H1 (cell line): ENCODE results near the gene TLCD5. TPM values are rescaled to one million over a fixed set of nuclear protein-coding genes. Genes with fewer than 3 reads are reported as not detected.

Experiments
- CTCF ChIA-PET: fragments of 300-600 bp; sonication (Branson Sonifier 250); formaldehyde crosslinking; loops from one replicate; lab custom pipeline; 2021; ENCODE audit not compliant: partially characterized antibody; lab: Charles Lee
- POLR2A ChIA-PET: fragments of 300-600 bp; sonication (Branson Sonifier 250); formaldehyde crosslinking; loops from one replicate; lab custom pipeline; 2021; ENCODE audit warnings: inconsistent platforms; ENCODE audit not compliant: partially characterized antibody; lab: Charles Lee
- DNase-seq, 2 experiments: peaks; one replicate each; pipeline versions ENCODE4 v3.0.0 to v3.0.0-alpha.2; 2010 to 2022; ENCODE audit warnings: low spot score in 2 of 2, low read depth in 1 of 2, mixed read lengths in 1 of 2
- FAIRE-seq: peaks from 2 replicates; lab custom pipeline; 2011; peaks lifted over from hg19 to GRCh38; lab: Jason Lieb, UNC
- H2AFZ ChIP-seq: 2 replicates; pipeline ENCODE4 v1.8.1; 2012; ENCODE audit warnings: low read length, inconsistent platforms
- H2AK5ac ChIP-seq: 2 replicates; pipeline ENCODE4 v1.6.1; 2013; ENCODE audit warnings: low read depth, low read length
- H2BK120ac ChIP-seq: replicated peaks from 2 replicates; pipeline ENCODE3; 2013; ENCODE audit warnings: low read depth, low read length, inconsistent platforms
- H2BK12ac ChIP-seq: 2 replicates; pipeline ENCODE4 v1.6.1; 2013; ENCODE audit warnings: low read depth, low read length
- H2BK15ac ChIP-seq: 2 replicates; pipeline ENCODE4 v1.6.1; 2013; ENCODE audit warnings: low read length
- H2BK20ac ChIP-seq: 2 replicates; pipeline ENCODE4 v1.6.1; 2013; ENCODE audit warnings: low read length
- H2BK5ac ChIP-seq: 2 replicates; pipeline ENCODE4 v1.6.1; 2013; ENCODE audit warnings: low read depth, low read length
- H3K14ac ChIP-seq: 2 replicates; pipeline ENCODE4 v1.6.1; 2013; ENCODE audit warnings: inconsistent platforms; ENCODE audit not compliant: insufficient read length
- H3K18ac ChIP-seq: 2 replicates; pipeline ENCODE4 v1.6.1; 2013; ENCODE audit warnings: low read length; ENCODE audit errors: extremely low read depth
- H3K23ac ChIP-seq: 2 replicates; pipeline ENCODE4 v1.6.1; 2013; ENCODE audit warnings: inconsistent platforms; ENCODE audit not compliant: insufficient read length
- H3K23me2 ChIP-seq: 2 replicates; pipeline ENCODE4 v1.6.1; 2013; ENCODE audit warnings: low read depth, low read length
- H3K27ac ChIP-seq: 2 replicates; pipeline ENCODE4 v1.6.1; 2011; ENCODE audit warnings: low read depth, low read length, inconsistent platforms
- H3K27me3 ChIP-seq, 4 experiments: replicated peaks in 1 of 4; 1 replicate in 1 of 4; 2 replicates in 3 of 4; pipeline versions ENCODE4 v1.6.1 to v1.8.1; 2011 to 2013; ENCODE audit warnings: low read length in 3 of 4, mild to moderate bottlenecking in 3 of 4, inconsistent platforms in 2 of 4, mixed read lengths in 2 of 4, moderate library complexity in 1 of 4; ENCODE audit not compliant: control insufficient read depth in 3 of 4, insufficient read depth in 3 of 4; ENCODE audit errors: extremely low read depth in 1 of 4
- H3K36me3 ChIP-seq, 4 experiments: 2 replicates each; pipeline versions ENCODE4 v1.6.1 to v1.8.1; 2011 to 2013; ENCODE audit warnings: mild to moderate bottlenecking in 4 of 4, low read length in 3 of 4, moderate library complexity in 2 of 4, control low read depth in 1 of 4, inconsistent platforms in 1 of 4; ENCODE audit not compliant: insufficient read depth in 4 of 4, control insufficient read depth in 2 of 4
- H3K4ac ChIP-seq: replicated peaks from 2 replicates; pipeline ENCODE3; 2013; ENCODE audit warnings: low read length, low read depth, mixed read lengths, inconsistent platforms; ENCODE audit not compliant: insufficient read length
- H3K4me1 ChIP-seq, 4 experiments: replicated peaks in 1 of 4; 1 replicate in 1 of 4; 2 replicates in 3 of 4; pipeline versions ENCODE4 v1.6.1 to v1.8.1; 2011 to 2013; ENCODE audit warnings: low read length in 3 of 4, inconsistent platforms in 2 of 4, mixed read lengths in 1 of 4; ENCODE audit not compliant: insufficient read depth in 4 of 4, control insufficient read depth in 3 of 4
- H3K4me2 ChIP-seq, 2 experiments: 2 replicates each; pipeline versions ENCODE4 v1.6.1 to v1.8.1; 2011 to 2013; ENCODE audit warnings: low read depth in 2 of 2, low read length in 2 of 2, control low read depth in 1 of 2, inconsistent platforms in 1 of 2, mild to moderate bottlenecking in 1 of 2; ENCODE audit not compliant: insufficient read depth in 1 of 2
- H3K4me3 ChIP-seq, 4 experiments: fragments of 200-600, 300-600 bp in 1 of 4; sonication (generic), shearing (Covaris generic), sonication (Bioruptor Twin) in 1 of 4; 2 replicates each; pipeline versions ENCODE4 v1.5.1 to v1.8.1; 2011 to 2016; ENCODE audit warnings: low read length in 4 of 4, low read depth in 3 of 4, control low read depth in 2 of 4, inconsistent platforms in 2 of 4, mild to moderate bottlenecking in 2 of 4, mixed read lengths in 1 of 4, moderate library complexity in 1 of 4; ENCODE audit not compliant: insufficient read depth in 2 of 4; ENCODE audit errors: extremely low read depth in 1 of 4
- H3K56ac ChIP-seq: replicated peaks from 2 replicates; pipeline ENCODE3; 2013; ENCODE audit warnings: low read depth, mild to moderate bottlenecking, mixed read lengths, low read length, inconsistent platforms; ENCODE audit not compliant: insufficient read length
- H3K79me1 ChIP-seq: 2 replicates; pipeline ENCODE4 v1.6.1; 2013; ENCODE audit warnings: low read depth, low read length, control low read depth
- H3K79me2 ChIP-seq, 2 experiments: 2 replicates each; pipeline versions ENCODE4 v1.6.1 to v1.8.1; 2012 to 2013; ENCODE audit warnings: low read length in 2 of 2, mild to moderate bottlenecking in 2 of 2, inconsistent platforms in 1 of 2; ENCODE audit not compliant: insufficient read depth in 2 of 2, control insufficient read depth in 1 of 2
- H3K9ac ChIP-seq, 4 experiments: replicated peaks in 1 of 4; 1 replicate in 1 of 4; 2 replicates in 3 of 4; pipeline versions ENCODE4 v1.6.1 to v1.8.1; 2011 to 2013; ENCODE audit warnings: low read depth in 3 of 4, low read length in 3 of 4, control low read depth in 2 of 4, mild to moderate bottlenecking in 2 of 4, moderate library complexity in 2 of 4, inconsistent platforms in 1 of 4; ENCODE audit errors: extremely low read depth in 1 of 4
- H3K9me3 ChIP-seq, 2 experiments: 2 replicates each; pipeline versions ENCODE4 v1.6.1 to v1.8.1; 2012 to 2013; ENCODE audit warnings: mild to moderate bottlenecking in 2 of 2, moderate library complexity in 2 of 2, control low read depth in 1 of 2, inconsistent platforms in 1 of 2, low read depth in 1 of 2, low read length in 1 of 2, mixed read lengths in 1 of 2; ENCODE audit not compliant: insufficient read depth in 2 of 2
- H4K20me1 ChIP-seq, 2 experiments: replicated peaks in 1 of 2; 2 replicates each; pipeline versions ENCODE3 to v1.8.1; 2011 to 2013; ENCODE audit warnings: inconsistent platforms in 2 of 2, low read length in 2 of 2, mild to moderate bottlenecking in 1 of 2; ENCODE audit not compliant: insufficient read depth in 2 of 2, control insufficient read depth in 1 of 2
- H4K5ac ChIP-seq: 2 replicates; pipeline ENCODE4 v1.6.1; 2013; ENCODE audit warnings: low read length, low read depth, mixed read lengths, inconsistent platforms; ENCODE audit not compliant: insufficient read length
- H4K8ac ChIP-seq: 2 replicates; pipeline ENCODE4 v1.8.0; 2013; ENCODE audit warnings: mild to moderate bottlenecking, moderate library complexity, low read length, inconsistent platforms; ENCODE audit not compliant: insufficient read depth; ENCODE audit errors: extremely low read depth
- H4K91ac ChIP-seq: replicated peaks from 2 replicates; pipeline ENCODE3; 2013; ENCODE audit warnings: low read length, mixed read lengths, inconsistent platforms; ENCODE audit not compliant: insufficient read length
- BCL11A ChIP-seq, 2 experiments: IDR thresholded peaks; one replicate each; pipeline ENCODE4 v1.6.1; 2011; ENCODE audit warnings: low read depth in 2 of 2, low read length in 2 of 2, mild to moderate bottlenecking in 2 of 2
- CBX5 ChIP-seq: fragments of 300-800, 300-1000 bp; sonication (generic); IDR thresholded peaks from 2 replicates; pipeline ENCODE4 v1.7.1; 2016; ENCODE audit warnings: antibody characterized with exemption, low read length, low read depth
- GTF2F1 ChIP-seq: IDR thresholded peaks from 2 replicates; pipeline ENCODE4 v1.6.1; 2012; ENCODE audit warnings: low read depth, low read length, improper control_type of control experiment, borderline replicate concordance
- JUN ChIP-seq: IDR thresholded peaks from 2 replicates; pipeline ENCODE4 v1.6.1; 2011; ENCODE audit warnings: low read depth, mild to moderate bottlenecking, improper control_type of control experiment, low read length
- MAFK ChIP-seq: IDR thresholded peaks from 2 replicates; pipeline ENCODE4 v1.6.1; 2012; ENCODE audit warnings: low read depth, mild to moderate bottlenecking, improper control_type of control experiment, low read length
- PHF8 ChIP-seq: fragments of 200-600 bp; sonication (generic); conservative IDR thresholded peaks from 2 replicates; pipeline ENCODE4 v1.7.1; 2012; ENCODE audit warnings: low read depth, mild to moderate bottlenecking, inconsistent platforms, low read length, moderate library complexity
- POLR2A ChIP-seq, 2 experiments: IDR thresholded peaks; 1 replicate in 1 of 2; 2 replicates in 1 of 2; pipeline ENCODE4 v1.6.1; 2011; ENCODE audit warnings: low read depth in 2 of 2, low read length in 2 of 2, mild to moderate bottlenecking in 2 of 2; ENCODE audit errors: control extremely low read depth in 1 of 2
- POU5F1 ChIP-seq: IDR thresholded peaks from 2 replicates; pipeline ENCODE4 v1.6.1; 2011; ENCODE audit warnings: low read depth, mild to moderate bottlenecking, low read length, moderate library complexity
- RNF2 ChIP-seq: fragments of 200-900, 300-1000 bp; sonication (generic); IDR thresholded peaks from 2 replicates; pipeline ENCODE4 v1.7.1; 2016; ENCODE audit warnings: borderline replicate concordance, low read depth, mild to moderate bottlenecking, antibody characterized with exemption, low read length; ENCODE audit not compliant: poor library complexity, severe bottlenecking; ENCODE audit errors: missing control alignments
- RXRA ChIP-seq: IDR thresholded peaks from 2 replicates; pipeline ENCODE4 v1.6.1; 2011; ENCODE audit warnings: low read depth, mild to moderate bottlenecking, low read length, moderate library complexity; ENCODE audit not compliant: insufficient read depth
- SRF ChIP-seq: IDR thresholded peaks from 2 replicates; pipeline ENCODE4 v1.6.1; 2011; ENCODE audit warnings: mild to moderate bottlenecking, low read depth, low read length, moderate library complexity
- SUZ12 ChIP-seq: fragments of 200-600 bp; sonication (generic); IDR thresholded peaks from 2 replicates; pipeline ENCODE4 v1.6.1; 2012; ENCODE audit warnings: mild to moderate bottlenecking, inconsistent platforms, low read length, moderate library complexity, mixed read lengths
- TAF7 ChIP-seq: optimal IDR thresholded peaks from 2 replicates; pipeline ENCODE3; 2011; ENCODE audit warnings: low read depth, mild to moderate bottlenecking, inconsistent platforms, low read length, moderate library complexity, borderline replicate concordance
- WGBS, 2 experiments: shearing (Covaris generic) in 1 of 2; methylation state at CpG; one replicate each; pipeline versions ENCODE4 v1.1.6 to v1.1.7; 2013 to 2015; ENCODE audit warnings: low lambda C conversion rate in 2 of 2, mixed read lengths in 2 of 2, inconsistent platforms in 1 of 2, low coverage in 1 of 2, missing lambda C conversion rate in 1 of 2; ENCODE audit not compliant: insufficient replicate concordance in 2 of 2, insufficient coverage in 1 of 2, insufficient read length in 1 of 2; ENCODE audit errors: extremely low coverage in 1 of 2, missing lambda C conversion rate in 1 of 2; 5-methylcytosine and 5-hydroxymethylcytosine counted together
- polyA plus RNA-seq, 7 experiments: library from polyadenylated mRNA; depleted of rRNA in 3 of 7; stranded (reverse) in 5 of 7; unstranded in 2 of 7; fragments of >200 nt in 5 of 7; fragments of 200-250 nt in 2 of 7; gene quantifications; 1 replicate in 5 of 7; 2 replicates in 1 of 7; 4 replicates in 1 of 7; pipeline versions ENCODE4 v1.2.1 to v1.2.3, GENCODE V29; 2011 to 2013; ENCODE audit warnings: missing spikeins in 2 of 7, mixed read lengths in 2 of 7
- total RNA-seq: library from RNA; stranded (reverse); fragmentation: NEBNext Ultra II Directional; extraction: Animal tissue kit (Norgen Biotek cat#: 25700); gene quantifications from 2 replicates; pipeline ENCODE4 v1.2.1, GENCODE V29; 2021
- TF ChIP-seq, protein P1 (sequence below): IDR thresholded peaks from 2 replicates; pipeline ENCODE4 v1.6.1; 2011; ENCODE audit warnings: low read depth, mild to moderate bottlenecking, low read length; ENCODE audit not compliant: insufficient read depth

The TLCD5 gene
- total and polyA plus RNA-seq, 2 of the 8 experiments (the other 6 are each of a cell fraction or from before 2014, with no cell fraction given): 9.5 to 10.1 TPM

DNA sequence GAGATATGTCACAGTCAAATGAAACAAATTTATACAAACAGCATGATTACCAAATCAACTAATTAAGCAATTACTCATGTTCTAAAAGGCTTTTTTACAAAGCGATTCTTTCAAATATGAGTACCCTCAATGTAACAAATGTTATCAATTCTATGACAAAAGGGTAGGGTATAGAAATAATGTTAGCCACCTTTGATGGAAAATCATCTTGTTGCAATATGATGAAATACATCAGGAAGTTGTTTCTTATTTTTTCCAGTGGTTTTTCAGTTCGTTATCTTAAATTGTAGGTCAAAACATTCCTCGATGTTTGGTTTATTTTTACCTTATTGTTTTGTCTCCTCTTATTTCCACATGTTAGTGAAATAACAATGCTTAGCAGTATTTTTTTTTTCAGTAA is 17.6 kb downstream of the TLCD5 start:
- DNase-seq: no peak
- no peak for FAIRE-seq
- peaks cover 3 to 10% of the 10 kb centered on the region in 2 experiments for H4K20me1 ChIP-seq
- no peak overlapping the region for H3K56ac ChIP-seq
- H3K23ac ChIP-seq: no peak overlapping the region
- no peak overlapping the region for H2BK15ac ChIP-seq
- H2BK12ac ChIP-seq: no peak overlapping the region
- no peak overlapping the region for H4K8ac ChIP-seq
- H3K27me3 ChIP-seq: no peaks in the 10 kb centered on the region
- peaks cover 3% of the 10 kb centered on the region; the same call in 1 of the 2 replicates for H3K79me1 ChIP-seq
- peaks cover 8 to 92% of the 10 kb centered on the region in 2 experiments; a peak in 3 of 4 replicates for H3K79me2 ChIP-seq
- H3K9me3 ChIP-seq: no peaks in the 10 kb centered on the region
- no peak overlapping the region for H3K4me3 ChIP-seq
- no peak overlapping the region for H2AFZ ChIP-seq
- no peak overlapping the region for H3K14ac ChIP-seq
- no peak overlapping the region for H2BK120ac ChIP-seq
- no peak overlapping the region for H4K5ac ChIP-seq
- ChIA-PET CTCF (interaction anchor here (1.1 to 1.5 kb wide), 2 partner anchors 89 to 159 kb away, joined by 3 read pairs; no protein-coding TSS in a partner anchor), POLR2A (no interaction called here)
- H2BK20ac ChIP-seq: no peak overlapping the region
- no peaks in the 10 kb centered on the region for H3K36me3 ChIP-seq
- H3K4me1 ChIP-seq: peaks cover 0 to 7% (median 4%) of the 10 kb centered on the region in 4 experiments; a peak in 6 of 7 replicates
- no peak overlapping the region for H2BK5ac ChIP-seq
- H3K4ac ChIP-seq: no peak overlapping the region
- 93% methylated on average over 3 of the region's 3 CpGs; no CpG with 5 or more reads in 1 of the 2 experiments for WGBS, 2 experiments
- H3K9ac ChIP-seq: no peak overlapping the region
- no peak overlapping the region for H3K18ac ChIP-seq
- H3K27ac ChIP-seq: no peak overlapping the region
- H3K4me2 ChIP-seq: no peak overlapping the region
- no peak overlapping the region for H2AK5ac ChIP-seq
- H4K91ac ChIP-seq: no peak overlapping the region
- H3K23me2 ChIP-seq: no peaks in the 10 kb centered on the region
- TF ChIP-seq SUZ12 (no peak), JUN (no peak), CBX5 (no peak), POLR2A (IDR thresholded peaks at IDR 0.05; ENCODE audit: control extremely low read depth in 1 of 2, low read depth in 2 of 2, low read length in 2 of 2) (no peak), BCL11A (IDR thresholded peaks at IDR 0.05; ENCODE audit: low read depth in 2 of 2, low read length in 2 of 2) (no peak), RXRA (no peak), GTF2F1 (no peak), POU5F1 (no peak), RNF2 (no peak), MAFK (no peak), SRF (no peak), PHF8 (no peak), TAF7 (no peak)
- TF ChIP-seq, protein P1, sequence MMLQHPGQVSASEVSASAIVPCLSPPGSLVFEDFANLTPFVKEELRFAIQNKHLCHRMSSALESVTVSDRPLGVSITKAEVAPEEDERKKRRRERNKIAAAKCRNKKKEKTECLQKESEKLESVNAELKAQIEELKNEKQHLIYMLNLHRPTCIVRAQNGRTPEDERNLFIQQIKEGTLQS: no peak
